ENCODE results near the gene P3H4. TPM values are rescaled to one million over a fixed set of nuclear protein-coding genes. Genes with fewer than 3 reads are reported as not detected.

Gene P3H4
- total RNA-seq, 1 experiment from 2014 or later: 24.0 TPM

DNA sequence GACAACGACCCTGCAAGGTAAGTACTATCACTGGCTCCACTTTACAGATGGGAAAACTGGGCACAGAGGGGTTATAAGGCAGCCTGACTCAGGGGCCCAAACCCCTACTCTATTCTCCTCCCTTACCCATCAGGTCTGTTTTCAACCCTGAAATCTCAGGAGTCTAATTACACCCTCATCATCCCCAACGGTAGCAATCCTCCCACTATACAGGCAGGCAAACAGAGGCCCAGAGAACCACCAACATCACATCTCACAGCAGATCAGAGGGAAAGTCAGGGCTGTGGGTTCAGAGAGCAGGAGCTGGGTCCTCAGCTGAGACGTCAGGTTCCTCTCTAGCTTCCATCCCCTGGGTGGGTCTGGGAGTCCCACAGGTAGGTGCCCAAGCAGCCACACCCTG lies 41.8 kb downstream of the P3H4 start:
- H3K36me3 Mint-ChIP-seq (ENCODE audit: insufficient read depth in 1 of 3, low read depth in 3 of 3): peaks cover 24 to 58% (median 58%) of the 10 kb centered on the region in 3 experiments
- no peak overlapping the region for H3K27ac Mint-ChIP-seq

More for the DNA sequence above, 41.8 kb downstream of the P3H4 start:
- Histone ChIP-seq H3K27me3 (ENCODE audit: insufficient read depth, low read length) (no peaks in the 10 kb centered on the region), H3K9ac (ENCODE audit: extremely low read depth, insufficient read length, low read length) (no peak overlapping the region), H4K5ac (ENCODE audit: insufficient read length, low read depth, low read length) (no peak overlapping the region), H3K27ac (ENCODE audit: insufficient read length, low read depth, low read length) (no peak overlapping the region), H2BK15ac (ENCODE audit: low read depth, low read length) (no peak overlapping the region), H3K23me2 (ENCODE audit: insufficient read length, low read depth, low read length, poor library complexity, severe bottlenecking) (no peaks in the 10 kb centered on the region), H2BK12ac (ENCODE audit: insufficient read length, low read depth, low read length) (no peak overlapping the region), H4K8ac (replicated peaks; ENCODE audit: insufficient read length, low read depth, low read length) (no peak overlapping the region), H2AK5ac (ENCODE audit: insufficient read length, low read length) (no peak overlapping the region), H3K23ac (ENCODE audit: insufficient read length, low read depth, low read length) (no peak overlapping the region), H3K56ac (ENCODE audit: insufficient read length, low read depth, low read length) (no peak overlapping the region), H2BK5ac (ENCODE audit: insufficient read length, low read length) (no peak overlapping the region), H2AFZ (ENCODE audit: low read length) (no peak overlapping the region), H3K79me2 (ENCODE audit: insufficient read depth, low read length) (no peaks in the 10 kb centered on the region; the same call in 1 of the 2 replicates), H2BK20ac (ENCODE audit: low read depth, low read length, poor library complexity, severe bottlenecking) (no peak overlapping the region), H4K91ac (ENCODE audit: insufficient read length, low read depth, low read length) (no peak overlapping the region), H2BK120ac (ENCODE audit: low read depth, low read length, poor library complexity, severe bottlenecking) (no peak overlapping the region), H3K79me1 (ENCODE audit: insufficient read depth, low read depth, low read length, poor library complexity, severe bottlenecking) (no peaks in the 10 kb centered on the region), H4K20me1 (ENCODE audit: control insufficient read depth, insufficient read depth, insufficient read length) (no peaks in the 10 kb centered on the region), H3K14ac (ENCODE audit: insufficient read depth, low read length) (no peak overlapping the region), H3K18ac (ENCODE audit: insufficient read length, low read depth, low read length) (no peak overlapping the region), H3K4me2 (ENCODE audit: insufficient read depth, insufficient read length, low read length) (no peak overlapping the region), H3K4ac (ENCODE audit: low read depth, low read length) (no peak overlapping the region), H3K9me3 (ENCODE audit: control insufficient read depth, low read depth, low read length) (no peaks in the 10 kb centered on the region), H3K4me1 (ENCODE audit: insufficient read depth, low read length) (peaks cover 7% of the 10 kb centered on the region; the same call in 1 of the 2 replicates), H3T11ph (ENCODE audit: low read length) (no peak overlapping the region)
- H3K4me3 Mint-ChIP-seq: no peak overlapping the region; a peak in 1 of 5 replicates
- no peak for DNase-seq
- no peaks in the 10 kb centered on the region for H3K9me3 Mint-ChIP-seq
- no peaks in the 10 kb centered on the region for H3K27me3 Mint-ChIP-seq (ENCODE audit: low read depth)
- peaks cover 25 to 33% of the 10 kb centered on the region in 2 experiments for H3K4me1 Mint-ChIP-seq
- no CpG with 5 or more reads among the region's 3 CpGs for WGBS (ENCODE audit: extremely low coverage, insufficient read length, low lambda C conversion rate)
- no peak for TF ChIP-seq CTCF (conservative IDR thresholded peaks at IDR 0.05)

Data from H9 (cell line).